ENCODE measurements around the gene RERE. TPM values are rescaled to one million over a fixed set of nuclear protein-coding genes. Genes with fewer than 3 reads are reported as not detected.

The RERE gene
- polyA plus RNA-seq, 1 of the 3 experiments (the other 2 are of a cell fraction) = 8.1 TPM

DNA sequence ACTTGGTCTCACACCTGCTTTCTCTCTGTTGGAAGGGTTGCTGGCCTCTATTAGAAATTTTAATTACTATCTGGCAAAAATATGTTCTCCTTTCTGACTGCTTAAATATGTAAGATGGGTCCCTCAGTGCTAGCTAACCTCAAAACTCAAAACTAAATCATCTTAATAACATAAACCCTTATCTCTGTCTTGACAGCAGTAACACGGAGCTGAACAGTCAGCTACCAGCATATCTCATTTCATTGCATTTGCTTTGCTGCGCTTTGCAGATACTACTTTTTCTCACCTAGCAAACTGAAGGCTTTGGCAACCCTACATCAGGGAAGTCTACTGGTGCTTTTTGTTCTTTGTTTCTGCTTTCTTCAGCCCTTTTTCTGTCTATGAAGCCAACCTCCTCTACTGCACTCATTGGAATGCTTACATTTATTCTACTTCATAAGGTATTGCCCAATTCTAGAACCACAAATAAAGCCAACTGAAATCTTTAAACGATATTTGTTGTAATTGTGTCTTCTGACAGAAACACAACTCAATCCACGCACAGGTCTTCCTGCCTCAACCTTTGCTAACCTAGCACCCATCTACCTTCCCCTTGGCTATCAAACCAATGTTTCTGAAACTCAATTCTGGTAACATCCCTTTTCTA is 95.6 kb downstream of the RERE start:
- ChIA-PET POLR2A (no interaction called here), CTCF (interaction anchor here (1.4 to 2.3 kb wide), 4 partner anchors 9 to 127 kb away, joined by 3 to 13 read pairs (median 3); no protein-coding TSS in a partner anchor)
- no peak overlapping the region for H3K9ac ChIP-seq
- peaks cover 5% of the 10 kb centered on the region for H3K79me2 ChIP-seq (ENCODE audit: insufficient read depth)
- DNase-seq = no peak
- H4K20me1 ChIP-seq (ENCODE audit: insufficient read depth) = 0 out of 2 replicates have a peak, but pooled peaks cover 3% of the 10 kb centered on the region
- H3F3A ChIP-seq (replicated peaks; ENCODE audit: insufficient read depth) = peaks cover 4% of the 10 kb centered on the region
- no peaks in the 10 kb centered on the region for H3K9me2 ChIP-seq
- H3K9me3 ChIP-seq = no peaks in the 10 kb centered on the region; the same call in 1 of the 2 replicates
- no peak for TF ChIP-seq CTCF (IDR thresholded peaks at IDR 0.05)
- no peak for TF ChIP-seq RFX5 (IDR thresholded peaks at IDR 0.05; ENCODE audit: low read length)
- TF ChIP-seq, protein P1, sequence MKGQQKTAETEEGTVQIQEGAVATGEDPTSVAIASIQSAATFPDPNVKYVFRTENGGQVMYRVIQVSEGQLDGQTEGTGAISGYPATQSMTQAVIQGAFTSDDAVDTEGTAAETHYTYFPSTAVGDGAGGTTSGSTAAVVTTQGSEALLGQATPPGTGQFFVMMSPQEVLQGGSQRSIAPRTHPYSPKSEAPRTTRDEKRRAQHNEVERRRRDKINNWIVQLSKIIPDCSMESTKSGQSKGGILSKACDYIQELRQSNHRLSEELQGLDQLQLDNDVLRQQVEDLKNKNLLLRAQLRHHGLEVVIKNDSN (IDR thresholded peaks at IDR 0.05; ENCODE audit: borderline replicate concordance, low read depth) = no peak
- no peak for TF ChIP-seq FOXM1 (IDR thresholded peaks at IDR 0.05; ENCODE audit: low read depth)
- H3K27ac ChIP-seq (ENCODE audit: low read depth in 2 of 2, low read length in 1 of 2) = no peak overlapping the region
- H2AFZ ChIP-seq (ENCODE audit: low read depth) = no peak overlapping the region
- no peaks in the 10 kb centered on the region for H3K27me3 ChIP-seq (ENCODE audit: insufficient read depth)
- H3K36me3 ChIP-seq (replicated peaks in 1 of 2; ENCODE audit: control insufficient read depth in 1 of 2, insufficient read depth in 2 of 2, low read length in 1 of 2) = no peaks in the 10 kb centered on the region
- H3K4me2 ChIP-seq = no peak overlapping the region
- 93% methylated on average over 4 of the region's 4 CpGs for WGBS (ENCODE audit: low lambda C conversion rate)
- peaks cover 8 to 15% of the 10 kb centered on the region in 2 experiments; a peak in 3 of 4 replicates for H3K4me1 ChIP-seq (ENCODE audit: control insufficient read depth in 1 of 2, insufficient read depth in 2 of 2, low read depth in 1 of 2, low read length in 1 of 2)
- no peak overlapping the region for H3K4me3 ChIP-seq (ENCODE audit: low read depth in 2 of 2, low read length in 1 of 2)

DNA sequence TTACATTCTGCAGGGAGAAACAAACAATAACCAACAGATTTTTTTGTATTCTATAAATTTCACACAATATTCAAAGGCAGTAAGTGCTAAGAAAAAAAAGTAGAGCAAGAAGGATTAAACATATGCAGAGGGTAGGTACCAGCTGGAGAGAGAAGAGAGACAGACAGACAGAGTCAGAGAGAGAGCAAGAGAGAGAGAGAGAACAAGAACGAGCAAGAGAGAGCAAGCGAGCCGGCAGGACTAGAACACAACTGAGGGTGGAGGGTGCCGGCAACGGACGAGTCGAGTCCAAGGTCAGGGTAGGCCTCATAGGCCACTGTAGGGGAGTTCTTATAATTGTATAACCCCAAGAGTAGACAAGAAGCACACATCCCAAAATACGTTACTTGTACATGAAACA is 97.1 kb downstream of the RERE start:
- DNase-seq = no peak
- Histone ChIP-seq H3K9ac (no peak overlapping the region), H3K9me2 (no peaks in the 10 kb centered on the region), H3K27ac (ENCODE audit: low read depth in 2 of 2, low read length in 1 of 2) (no peak overlapping the region), H3K36me3 (replicated peaks in 1 of 2; ENCODE audit: control insufficient read depth in 1 of 2, insufficient read depth in 2 of 2, low read length in 1 of 2) (no peaks in the 10 kb centered on the region), H3K9me3 (no peaks in the 10 kb centered on the region; the same call in 1 of the 2 replicates), H3K4me3 (ENCODE audit: low read depth in 2 of 2, low read length in 1 of 2) (no peak overlapping the region), H3K4me1 (ENCODE audit: control insufficient read depth in 1 of 2, insufficient read depth in 2 of 2, low read depth in 1 of 2, low read length in 1 of 2) (peaks cover 8 to 15% of the 10 kb centered on the region in 2 experiments; a peak in 3 of 4 replicates), H4K20me1 (ENCODE audit: insufficient read depth) (no peaks in the 10 kb centered on the region), H3F3A (replicated peaks; ENCODE audit: insufficient read depth) (peaks cover 4% of the 10 kb centered on the region), H2AFZ (ENCODE audit: low read depth) (no peak overlapping the region), H3K4me2 (no peak overlapping the region), H3K79me2 (ENCODE audit: insufficient read depth) (peaks cover 6% of the 10 kb centered on the region; the same call in 1 of the 2 replicates), H3K27me3 (ENCODE audit: insufficient read depth) (no peaks in the 10 kb centered on the region)
- no peak for TF ChIP-seq NRF1 (IDR thresholded peaks at IDR 0.05; ENCODE audit: low read depth, low read length)
- TF ChIP-seq RXRA (IDR thresholded peaks at IDR 0.05; ENCODE audit: borderline replicate concordance, low read depth) = no peak
- TF ChIP-seq FOSL2 (IDR thresholded peaks at IDR 0.05; ENCODE audit: borderline replicate concordance, low read depth) = no peak
- no peak for TF ChIP-seq EZH2phosphoT487 (IDR thresholded peaks at IDR 0.05; ENCODE audit: borderline replicate concordance, low read depth)
- no peak for TF ChIP-seq SIN3A (IDR thresholded peaks at IDR 0.05; ENCODE audit: borderline replicate concordance, low read depth, low read length)
- TF ChIP-seq, protein P2, sequence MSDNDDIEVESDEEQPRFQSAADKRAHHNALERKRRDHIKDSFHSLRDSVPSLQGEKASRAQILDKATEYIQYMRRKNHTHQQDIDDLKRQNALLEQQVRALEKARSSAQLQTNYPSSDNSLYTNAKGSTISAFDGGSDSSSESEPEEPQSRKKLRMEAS (IDR thresholded peaks at IDR 0.05; ENCODE audit: low read depth) = no peak
- 97% methylated on average over 8 of the region's 8 CpGs for WGBS (ENCODE audit: low lambda C conversion rate)
- CTCF ChIA-PET = interaction anchor here (1.7 to 4.2 kb wide), 4 partner anchors 11 to 129 kb away, joined by 3 to 44 read pairs (median 12); no protein-coding TSS in a partner anchor
- POLR2A ChIA-PET = no interaction called here

Measured in SK-N-SH (cell line).